ENCODE data around the gene UCP3.
"Not testable (repeated sequence)": the region's sequence is repeated elsewhere in the genome, so short reads cannot be mapped to it uniquely, and the experiment has no call there.

Gene UCP3

DNA sequence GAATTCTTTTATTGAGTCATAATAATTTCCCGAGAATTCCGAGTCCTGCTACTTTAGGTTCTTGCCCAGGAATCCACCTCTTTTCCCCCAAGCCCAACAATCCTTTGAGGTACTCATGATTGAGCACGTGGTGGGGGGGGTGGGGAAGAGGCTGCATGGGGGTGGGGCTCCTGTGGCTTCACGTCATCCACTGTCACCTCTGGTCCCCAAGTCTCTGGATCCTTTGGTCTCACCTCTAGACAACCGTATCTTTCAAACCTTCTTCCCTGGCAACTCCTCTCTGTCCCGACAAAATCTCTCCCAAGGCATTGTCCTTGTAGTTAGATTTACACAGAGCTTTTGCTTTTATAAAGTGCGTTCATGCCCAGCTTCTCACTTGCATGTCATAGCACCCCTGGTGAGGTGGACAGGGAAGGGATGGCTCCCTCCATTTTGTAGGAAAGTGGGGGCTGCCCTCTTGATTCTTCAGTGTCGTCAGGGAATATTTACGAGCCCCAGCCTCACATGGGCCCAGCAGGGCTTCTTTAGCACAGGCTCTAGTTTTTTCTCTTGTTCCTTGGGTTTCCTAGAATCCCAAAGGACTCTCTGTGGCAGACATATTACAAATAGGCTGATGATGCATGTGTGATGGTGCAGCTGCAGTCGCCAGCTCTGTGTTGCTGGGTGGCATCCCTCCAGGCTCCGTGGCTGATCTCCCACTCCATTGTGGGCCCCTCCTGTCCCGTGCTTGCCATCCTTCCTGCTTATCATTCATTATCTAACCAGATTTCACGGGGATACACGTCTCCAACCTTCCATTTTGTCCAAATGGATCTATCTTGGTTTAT is 8.4 kb downstream of the UCP3 start:
- DNase-seq (ENCODE audit: low spot score), result no peak

GRCh38 chr11:73999581-74000306 is 9.1 kb downstream of the UCP3 start:
- no peak for DNase-seq (ENCODE audit: low spot score)

DNA sequence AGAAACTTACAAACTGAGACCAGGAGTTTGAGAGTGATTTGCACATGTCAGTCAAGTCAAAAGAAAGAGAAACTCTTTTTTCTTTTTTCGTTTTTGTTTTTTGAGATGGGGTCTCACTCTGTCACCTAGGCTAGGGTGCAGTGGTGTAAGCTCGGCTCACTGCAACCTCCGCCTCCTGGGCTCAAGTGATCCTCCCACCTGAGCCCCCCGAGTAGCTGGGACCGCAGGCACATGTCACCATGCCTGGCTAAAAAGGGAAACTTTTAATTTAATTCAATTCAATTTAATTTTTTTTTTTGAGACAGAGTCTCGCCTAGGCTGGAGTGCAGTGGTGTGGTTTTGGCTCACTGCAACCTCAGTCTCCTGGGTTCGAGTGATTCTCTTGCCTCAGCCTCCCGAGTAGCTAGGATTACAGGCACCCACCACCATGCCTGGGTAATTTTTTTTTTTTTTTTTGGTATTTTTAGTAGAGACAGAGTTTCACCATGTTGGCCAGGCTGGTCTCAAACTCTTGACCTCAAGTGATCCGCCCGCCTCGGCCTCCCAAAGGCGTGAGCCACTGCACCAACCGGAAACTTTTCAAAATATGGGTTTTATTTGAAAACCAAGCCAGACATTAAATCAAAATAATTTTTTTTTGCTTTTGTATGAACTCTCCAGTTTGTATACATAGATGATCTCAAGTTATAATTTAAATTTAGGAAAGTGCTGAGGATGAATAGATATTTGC is 9.9 kb downstream of the UCP3 start:
- no peak for DNase-seq (ENCODE audit: low spot score)

DNA sequence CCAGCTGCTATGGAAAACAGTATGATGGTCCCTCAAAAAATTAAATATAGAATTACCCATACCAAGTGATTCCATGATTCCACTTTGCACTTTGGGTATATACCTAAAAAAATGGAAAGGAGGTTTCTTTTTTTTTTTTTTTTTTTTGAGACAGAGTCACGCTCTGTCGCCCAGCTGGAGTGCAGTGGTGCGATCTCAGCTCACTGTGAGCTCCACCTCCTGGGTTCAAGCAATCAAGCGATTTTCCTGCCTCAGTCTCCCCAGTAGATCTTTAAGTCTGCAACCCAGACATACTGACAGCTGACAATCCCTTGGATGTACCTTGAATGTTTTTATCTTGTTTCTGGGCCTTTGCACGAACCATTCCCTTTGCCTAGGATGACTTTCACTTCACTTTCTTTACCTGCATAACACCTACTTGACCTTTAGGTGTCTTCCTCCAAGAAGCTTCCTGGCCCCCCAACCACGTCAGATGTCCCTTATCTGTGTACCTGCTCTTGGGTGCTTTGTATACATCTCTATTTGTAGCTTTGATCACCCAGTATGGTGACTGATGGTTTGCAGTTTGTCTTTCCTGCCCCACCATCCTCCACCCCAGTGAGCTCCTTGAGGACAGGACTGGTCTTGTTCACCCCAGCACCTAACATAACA is 11.6 kb downstream of the UCP3 start:
- DNase-seq (ENCODE audit: low spot score), result no peak

DNA sequence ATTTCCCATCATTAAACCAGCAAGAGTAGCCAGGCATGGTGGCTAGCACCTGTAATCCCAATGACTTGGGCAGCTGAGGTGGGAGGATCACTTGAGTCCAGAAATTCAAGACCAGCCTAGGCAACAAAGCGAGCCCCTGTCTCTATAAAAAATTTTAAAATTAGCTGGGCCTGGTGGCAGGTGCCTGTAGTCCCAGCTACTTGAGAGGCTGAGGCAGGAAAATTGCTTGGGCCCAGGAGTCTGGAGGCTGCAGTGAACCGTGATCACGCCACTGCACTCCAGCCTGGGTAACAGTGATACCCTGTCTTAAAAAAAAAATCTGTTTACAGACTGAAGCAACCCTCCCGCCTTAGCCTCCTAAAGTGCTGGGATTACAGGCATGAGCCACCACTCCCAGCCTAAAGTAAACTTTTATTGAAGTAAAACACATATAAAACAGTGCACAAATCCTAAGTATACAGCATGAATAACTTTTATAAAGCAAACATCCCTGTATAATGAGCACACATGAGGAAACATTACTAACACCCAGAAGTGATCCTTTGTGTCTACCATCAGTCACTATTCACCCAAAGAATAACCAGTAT is 12.6 kb downstream of the UCP3 start:
- DNase-seq (ENCODE audit: low spot score), result no peak

GRCh38 chr11:73995731-73996130 is 13.2 kb downstream of the UCP3 start:
- DNase-seq (ENCODE audit: low spot score), result no peak

GRCh38 chr11:73995247-73995646 is 13.6 kb downstream of the UCP3 start:
- no peak for DNase-seq (ENCODE audit: low spot score)

DNA sequence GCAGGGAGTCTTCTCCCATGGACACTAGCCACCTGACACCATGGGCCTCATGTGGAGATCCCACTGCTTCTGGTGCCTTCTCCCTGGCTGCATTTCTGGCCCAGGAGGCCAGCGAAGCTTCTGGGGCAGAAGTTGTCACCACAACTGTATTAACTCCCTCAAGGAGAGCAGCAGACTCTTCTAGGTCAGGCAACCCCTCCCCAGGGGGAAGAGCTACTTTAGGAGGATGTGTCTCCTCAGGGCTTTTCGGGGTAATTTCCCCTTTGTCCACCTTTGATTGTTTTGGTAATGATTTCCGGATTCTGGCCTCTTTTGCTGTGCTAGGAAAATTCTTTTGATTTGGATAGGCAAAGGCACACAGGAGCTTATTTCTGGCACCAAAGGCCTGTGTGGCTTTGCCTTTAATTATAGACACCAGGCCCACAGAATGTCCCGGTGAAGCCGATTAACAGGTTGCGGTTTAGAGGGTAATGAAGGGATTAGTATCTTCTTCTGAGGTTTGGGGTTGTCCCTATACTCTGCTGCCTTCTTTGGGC is 17.3 kb downstream of the UCP3 start:
- no peak for DNase-seq (ENCODE audit: low spot score)

- no peak for DNase-seq (ENCODE audit: low spot score)
Measured at GRCh38 chr11:73990730-73991129, 18.2 kb downstream of the UCP3 start.

DNA sequence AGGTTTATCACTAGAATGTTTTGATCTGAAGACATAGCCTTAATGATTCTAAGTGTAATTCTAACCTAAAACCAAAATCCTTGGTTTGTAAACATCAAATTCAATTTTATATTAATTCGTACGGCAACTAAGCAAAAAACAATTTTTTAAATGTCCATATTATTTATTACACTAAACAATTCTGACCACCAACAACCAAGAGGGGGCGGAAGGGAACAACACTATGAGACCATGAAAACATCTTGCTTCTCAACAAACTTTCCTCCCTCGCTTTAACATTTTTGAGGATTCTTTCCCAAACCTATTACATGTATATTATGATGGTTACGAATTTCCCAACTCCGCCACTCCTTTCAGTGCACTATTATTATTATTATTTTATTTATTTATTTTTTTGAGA is 19.7 kb downstream of the UCP3 start:
- DNase-seq (ENCODE audit: low spot score), result peak; percentile 57

GRCh38 chr11:73988227-73988626 is 20.7 kb downstream of the UCP3 start:
- DNase-seq (ENCODE audit: low spot score), result no peak

DNA sequence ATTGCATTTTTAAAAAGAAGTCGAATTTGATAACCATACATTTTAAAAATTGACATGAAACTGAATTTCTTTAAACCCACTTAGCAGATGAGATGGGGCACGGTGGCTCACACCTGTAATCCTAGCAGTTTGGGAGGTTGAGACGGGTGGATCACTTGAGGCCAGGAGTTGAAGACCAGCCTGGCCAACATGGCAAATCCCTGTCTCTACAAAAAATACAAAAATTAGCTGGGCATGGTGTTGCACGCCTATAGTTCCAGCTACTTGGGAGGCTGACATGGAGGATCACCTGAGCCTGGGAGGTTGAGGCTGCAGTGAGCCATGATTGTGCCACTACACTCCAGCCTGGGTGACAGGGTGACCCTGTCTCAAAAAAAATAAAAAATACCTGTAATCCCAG is 23.2 kb downstream of the UCP3 start:
- DNase-seq (ENCODE audit: low spot score), result not testable (repeated sequence)

- DNase-seq (ENCODE audit: low spot score), result no peak
Measured at GRCh38 chr11:73983741-73984538, 24.9 kb downstream of the UCP3 start.

GRCh38 chr11:73982990-73983740 is 25.7 kb downstream of the UCP3 start:
- DNase-seq (ENCODE audit: low spot score), result peak; percentile 93

DNA sequence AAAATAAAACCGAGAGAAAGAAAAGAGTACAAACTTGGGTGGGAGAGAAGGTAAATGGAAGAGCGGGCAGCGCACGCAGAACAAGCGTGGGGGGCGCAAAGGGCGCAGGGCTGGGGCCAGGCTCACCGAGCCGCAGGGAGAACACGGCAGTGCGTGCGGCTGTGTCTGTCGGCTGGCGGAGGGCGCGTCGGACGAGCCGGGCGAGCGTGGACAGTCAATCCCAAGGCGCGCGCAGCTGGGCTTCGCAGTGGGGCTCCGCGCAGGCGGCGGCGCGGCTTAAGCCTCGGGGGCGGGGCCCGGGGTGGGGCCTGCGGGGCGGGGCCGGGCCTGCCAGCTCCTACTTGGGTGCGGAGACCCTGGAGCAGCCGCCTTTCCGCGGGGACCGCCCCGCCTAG is 26.3 kb downstream of the UCP3 start, which contains the start of gene UCP2:
Gene UCP2, minus strand, starts transcription at position 249 of the 395 bp plus-strand sequence. CDS start 4,465 bp downstream, outside the sequence.
- DNase-seq (ENCODE audit: low spot score), result peak; percentile 86

- DNase-seq (ENCODE audit: low spot score), result no peak
Measured at GRCh38 chr11:73981051-73981805, 27.7 kb downstream of the UCP3 start.

- DNase-seq (ENCODE audit: low spot score), result peak; percentile 86
Measured at GRCh38 chr11:73980001-73980961, 28.6 kb downstream of the UCP3 start.

DNA sequence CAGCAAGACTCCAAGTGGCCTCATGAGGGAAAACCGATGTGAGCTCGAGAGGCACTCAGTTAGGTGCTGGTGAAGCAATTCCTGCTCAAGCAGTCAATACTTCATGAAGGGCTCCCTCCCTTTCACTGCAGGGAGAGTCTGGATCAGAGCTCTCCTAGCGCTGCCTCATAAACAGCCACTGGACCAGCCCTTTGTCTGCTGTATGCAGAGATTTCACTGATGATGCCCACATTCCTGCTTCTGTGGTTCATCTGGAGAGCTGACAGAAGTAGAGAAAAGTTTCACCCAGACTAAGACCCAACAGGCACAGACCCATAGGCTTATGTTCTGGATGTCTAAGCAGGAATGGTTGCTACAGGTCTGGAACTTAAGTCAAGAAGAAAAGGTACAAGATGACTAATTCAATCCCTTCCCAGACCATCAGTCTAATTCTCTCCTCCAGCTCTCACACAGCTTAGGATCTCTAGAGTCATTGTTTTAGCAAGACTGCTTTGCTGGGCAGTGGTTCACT is 30.3 kb downstream of the UCP3 start:
- no peak for DNase-seq (ENCODE audit: low spot score)

All from hematopoietic multipotent progenitor cell treated with erythropoietin and hydrocortisone succinate and interleukin-3 and kit ligand, for 15 days (in vitro differentiated cells).